Embryonic facial prominence (tissue), 1 donor: Measurements from ENCODE around the gene OR2M5.

Experiments used
- DNase-seq: peaks from one replicate; pipeline ENCODE4 v3.0.0-alpha.2; 2016; ENCODE audit errors: extremely low spot score

The OR2M5 gene, protein sequence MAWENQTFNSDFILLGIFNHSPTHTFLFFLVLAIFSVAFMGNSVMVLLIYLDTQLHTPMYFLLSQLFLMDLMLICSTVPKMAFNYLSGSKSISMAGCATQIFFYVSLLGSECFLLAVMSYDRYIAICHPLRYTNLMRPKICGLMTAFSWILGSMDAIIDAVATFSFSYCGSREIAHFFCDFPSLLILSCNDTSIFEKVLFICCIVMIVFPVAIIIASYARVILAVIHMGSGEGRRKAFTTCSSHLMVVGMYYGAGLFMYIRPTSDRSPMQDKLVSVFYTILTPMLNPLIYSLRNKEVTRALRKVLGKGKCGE

GRCh38 chr1:248144513-248145198, at the start of gene OR2M5:
OR2M5 (plus strand) TSS chr1:248145148; CDS start chr1:248145148, 0 bp downstream.
- DNase-seq, result no peak

DNA sequence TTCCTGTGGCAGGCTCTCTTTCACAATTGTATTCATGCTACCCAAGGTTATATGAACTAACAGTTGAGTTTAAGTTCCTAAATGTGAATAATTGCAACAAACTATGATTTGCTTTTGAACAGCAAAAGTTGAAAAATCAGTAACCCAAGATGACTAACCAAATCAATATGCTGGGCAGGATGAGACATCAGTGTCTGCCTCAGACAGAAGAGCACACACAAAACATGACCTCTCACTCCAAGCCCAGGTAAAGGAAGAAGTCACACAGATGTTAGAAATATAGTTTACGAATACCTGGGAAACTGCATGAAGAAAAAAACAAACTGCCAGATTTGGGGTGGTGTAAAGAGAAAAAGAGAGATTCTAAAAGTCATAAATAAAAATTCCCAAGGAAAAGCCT, 46.4 kb upstream of the OR2M5 start:
- DNase-seq, result no peak

DNA sequence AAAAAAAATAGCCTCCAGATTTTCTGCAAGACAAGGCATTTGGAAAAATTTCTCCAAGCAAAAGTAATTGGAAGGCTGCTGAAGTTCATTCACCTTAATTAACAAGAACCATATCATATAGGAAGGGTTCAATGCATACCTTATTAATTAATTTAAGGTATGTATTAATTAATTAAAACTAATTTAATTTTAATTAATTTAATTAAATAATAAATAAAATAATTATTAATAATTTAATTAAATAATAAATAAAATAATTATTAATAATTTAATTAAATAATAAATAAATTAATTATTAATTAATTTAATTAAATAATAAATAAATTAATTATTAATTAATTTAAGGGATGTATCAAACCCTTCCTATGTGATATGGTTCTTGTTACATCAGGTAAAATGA, 42.1 kb upstream of the OR2M5 start:
- DNase-seq, result no peak

- DNase-seq, result no peak
These were observed 33.8 kb upstream of the OR2M5 start for GRCh38 chr1:248111157-248111556.

GRCh38 chr1:248114890-248115289, 30.1 kb upstream of the OR2M5 start:
- DNase-seq, result no peak

GRCh38 chr1:248127653-248128052, 17.3 kb upstream of the OR2M5 start:
- DNase-seq, result no peak

- no peak for DNase-seq
These were observed 8.1 kb upstream of the OR2M5 start for GRCh38 chr1:248136811-248137210.

- no peak for DNase-seq
These were observed 4.1 kb upstream of the OR2M5 start for GRCh38 chr1:248140846-248141245.

- DNase-seq, result no peak
These were observed 1.6 kb upstream of the OR2M5 start for GRCh38 chr1:248143311-248143710.

DNA sequence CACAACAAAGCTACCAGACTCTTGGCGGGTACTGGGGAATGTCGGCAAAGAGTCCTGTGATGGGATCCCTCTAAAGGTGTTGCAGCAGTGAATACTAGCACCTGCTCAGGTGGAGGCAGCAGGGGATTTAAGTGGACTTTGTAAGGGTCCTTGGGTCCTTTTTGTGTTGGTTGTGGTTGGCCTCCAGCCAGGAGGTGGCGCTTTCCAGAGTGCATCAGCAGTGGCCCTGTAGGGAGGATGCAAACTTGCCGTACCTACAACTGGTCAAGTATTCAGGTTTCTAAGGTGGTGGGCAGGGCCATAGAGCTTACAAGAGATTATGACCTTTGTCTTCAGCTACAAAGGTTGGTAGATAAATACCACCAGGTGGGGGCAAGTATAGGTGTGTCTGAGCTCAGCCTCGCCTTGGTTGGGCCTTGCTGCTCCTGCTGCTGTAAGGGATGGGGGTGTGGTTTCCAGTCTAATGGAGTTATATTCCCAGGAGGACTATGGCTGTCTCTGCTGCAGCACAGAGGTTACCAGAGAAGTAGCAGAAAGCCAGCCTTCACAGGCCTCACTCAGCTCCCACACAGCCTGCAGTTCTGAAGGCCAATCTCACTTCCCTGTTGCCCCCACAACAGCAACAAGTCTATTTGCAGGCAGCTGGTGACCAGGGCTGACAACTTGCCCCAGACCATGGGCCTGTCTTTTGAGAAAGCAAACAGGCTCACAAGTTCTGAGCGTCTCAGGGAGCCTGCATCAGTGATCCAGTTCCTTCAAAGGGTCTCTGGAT, 7.3 kb downstream of the OR2M5 start:
- DNase-seq, result no peak

DNA sequence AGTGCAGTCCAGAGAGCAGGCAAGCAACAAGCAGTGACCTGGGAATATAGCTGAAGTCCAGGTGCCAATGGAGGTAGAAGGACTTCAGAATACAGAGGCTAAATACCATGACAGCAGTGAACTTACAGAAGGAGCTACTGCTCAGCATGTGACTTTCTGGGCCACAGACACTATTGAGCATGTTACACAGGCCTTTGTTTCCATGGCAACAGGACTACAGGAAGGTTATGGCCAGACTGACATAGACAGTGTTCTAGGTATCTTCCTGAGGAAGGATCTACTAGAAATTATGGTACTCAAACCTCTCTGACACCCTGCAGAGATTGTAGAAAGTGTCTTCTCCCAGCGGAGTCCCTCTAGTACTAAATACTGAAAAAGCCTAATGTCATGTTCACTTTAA, 11.0 kb downstream of the OR2M5 start:
- no peak for DNase-seq

GRCh38 chr1:248158758-248159157, 13.8 kb downstream of the OR2M5 start:
- DNase-seq, result no peak

- no peak for DNase-seq
These were observed 19.1 kb downstream of the OR2M5 start for GRCh38 chr1:248164031-248164430.

GRCh38 chr1:248165186-248165585, 20.2 kb downstream of the OR2M5 start:
- no peak for DNase-seq

DNA sequence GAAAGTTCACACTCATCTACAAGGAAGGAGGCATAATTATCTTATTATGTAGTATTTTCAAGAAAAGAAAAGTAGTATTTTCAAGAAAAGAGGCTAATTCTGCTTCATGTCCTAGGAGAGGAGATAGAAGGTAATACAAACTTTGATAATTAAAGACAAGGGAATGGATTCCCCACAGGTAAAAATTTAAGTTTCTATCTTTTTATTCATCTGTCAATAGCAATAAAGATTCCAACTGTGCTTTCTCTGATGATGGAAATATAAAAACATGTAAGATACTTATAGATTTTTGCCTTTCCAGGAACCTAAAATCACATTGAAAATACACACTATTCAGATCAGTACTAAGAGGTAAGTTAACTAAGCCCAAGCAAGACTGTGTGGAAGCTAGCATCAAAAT, 29.6 kb downstream of the OR2M5 start, which contains the start of gene OR2M2:
Gene OR2M2, plus strand, starts transcription at position 301 of the 400 bp plus-strand sequence. CDS start 5,165 bp downstream, outside the sequence.
- no peak for DNase-seq

GRCh38 chr1:248183996-248184395, 39.0 kb downstream of the OR2M5 start:
- DNase-seq, result no peak

- no peak for DNase-seq
These were observed 42.4 kb downstream of the OR2M5 start for GRCh38 chr1:248187363-248187762.

GRCh38 chr1:248189026-248189425, 44.1 kb downstream of the OR2M5 start:
- DNase-seq, result no peak

- no peak for DNase-seq
These were observed 49.2 kb downstream of the OR2M5 start for GRCh38 chr1:248194117-248194516.
